RWPE2 (cell line): Measurements from ENCODE around the gene ADAMTS16.

Experiments
- ATAC-seq: fragments of 200-7000 bp; cut with Tn5 transposase; 3 replicates; pipeline ENCODE4 v1.9.1; 2021; ENCODE audit warnings: low read depth
- DNase-seq: peaks from one replicate; pipeline ENCODE4 v3.0.0-alpha.2; 2020; ENCODE audit warnings: low spot score
- H3K27ac ChIP-seq: fragments of 450-650 bp; 2 replicates; pipeline ENCODE4 v1.5.1; 2017; ENCODE audit warnings: mild to moderate bottlenecking; ENCODE audit not compliant: poor library complexity, severe bottlenecking
- H3K27me3 ChIP-seq: fragments of 250-450 bp; sonication (Bioruptor Pico); 2 replicates; pipeline ENCODE4 v1.5.1; 2021; ENCODE audit warnings: mild to moderate bottlenecking, moderate library complexity; ENCODE audit not compliant: insufficient read depth, poor library complexity, severe bottlenecking
- H3K36me3 ChIP-seq: fragments of 250-450 bp; sonication (Bioruptor Pico); 2 replicates; pipeline ENCODE4 v1.5.1; 2020; ENCODE audit warnings: low read depth, mild to moderate bottlenecking, moderate library complexity
- H3K4me1 ChIP-seq: fragments of 250-450 bp; sonication (Bioruptor Pico); 2 replicates; pipeline ENCODE4 v1.5.1; 2021; ENCODE audit warnings: mild to moderate bottlenecking, moderate library complexity; ENCODE audit not compliant: insufficient read depth, poor library complexity, severe bottlenecking
- H3K4me3 ChIP-seq: fragments of 250-450 bp; sonication (Bioruptor Pico); 2 replicates; pipeline ENCODE4 v1.5.1; 2021; ENCODE audit warnings: mild to moderate bottlenecking, moderate library complexity; ENCODE audit not compliant: severe bottlenecking
- H3K9me3 ChIP-seq: fragments of 250-450 bp; sonication (Bioruptor Pico); 2 replicates; pipeline ENCODE4 v1.5.1; 2021; ENCODE audit warnings: mild to moderate bottlenecking, moderate library complexity; ENCODE audit not compliant: severe bottlenecking
- TF ChIP-seq, protein P1 (sequence below): fragments of 450-650 bp; IDR thresholded peaks from one replicate; pipeline ENCODE4 v1.5.1; 2017; ENCODE audit warnings: mild to moderate bottlenecking, moderate library complexity; ENCODE audit not compliant: poor library complexity, severe bottlenecking

The ADAMTS16 gene

DNA sequence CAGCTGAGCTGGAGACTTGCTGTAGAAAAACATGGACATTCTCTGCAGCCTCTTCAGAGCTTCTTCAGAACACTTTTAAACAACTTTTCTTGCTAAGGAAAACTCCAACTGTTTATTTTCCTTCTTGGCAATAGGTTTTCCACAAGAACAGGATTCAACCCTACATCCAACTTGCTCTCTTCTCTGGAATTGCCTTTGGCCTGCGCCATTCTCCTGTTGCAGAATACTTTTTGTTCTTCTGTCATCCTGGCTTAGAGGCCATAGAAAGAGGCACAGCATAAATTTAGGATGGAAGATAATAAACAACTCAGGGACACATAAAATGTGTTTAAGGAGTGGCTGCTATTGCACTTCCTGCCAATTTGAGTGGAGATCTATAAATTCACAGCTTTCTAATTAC lies 227.6 kb downstream of the ADAMTS16 start:
- Histone ChIP-seq H3K4me3 (no peak overlapping the region), H3K27ac (no peak overlapping the region), H3K36me3 (no peaks in the 10 kb centered on the region), H3K9me3 (no peaks in the 10 kb centered on the region), H3K27me3 (no peaks in the 10 kb centered on the region), H3K4me1 (peaks cover 3% of the 10 kb centered on the region)
- DNase-seq: no peak
- TF ChIP-seq, protein P1, sequence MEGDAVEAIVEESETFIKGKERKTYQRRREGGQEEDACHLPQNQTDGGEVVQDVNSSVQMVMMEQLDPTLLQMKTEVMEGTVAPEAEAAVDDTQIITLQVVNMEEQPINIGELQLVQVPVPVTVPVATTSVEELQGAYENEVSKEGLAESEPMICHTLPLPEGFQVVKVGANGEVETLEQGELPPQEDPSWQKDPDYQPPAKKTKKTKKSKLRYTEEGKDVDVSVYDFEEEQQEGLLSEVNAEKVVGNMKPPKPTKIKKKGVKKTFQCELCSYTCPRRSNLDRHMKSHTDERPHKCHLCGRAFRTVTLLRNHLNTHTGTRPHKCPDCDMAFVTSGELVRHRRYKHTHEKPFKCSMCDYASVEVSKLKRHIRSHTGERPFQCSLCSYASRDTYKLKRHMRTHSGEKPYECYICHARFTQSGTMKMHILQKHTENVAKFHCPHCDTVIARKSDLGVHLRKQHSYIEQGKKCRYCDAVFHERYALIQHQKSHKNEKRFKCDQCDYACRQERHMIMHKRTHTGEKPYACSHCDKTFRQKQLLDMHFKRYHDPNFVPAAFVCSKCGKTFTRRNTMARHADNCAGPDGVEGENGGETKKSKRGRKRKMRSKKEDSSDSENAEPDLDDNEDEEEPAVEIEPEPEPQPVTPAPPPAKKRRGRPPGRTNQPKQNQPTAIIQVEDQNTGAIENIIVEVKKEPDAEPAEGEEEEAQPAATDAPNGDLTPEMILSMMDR: no peak
- ATAC-seq: no peak

DNA sequence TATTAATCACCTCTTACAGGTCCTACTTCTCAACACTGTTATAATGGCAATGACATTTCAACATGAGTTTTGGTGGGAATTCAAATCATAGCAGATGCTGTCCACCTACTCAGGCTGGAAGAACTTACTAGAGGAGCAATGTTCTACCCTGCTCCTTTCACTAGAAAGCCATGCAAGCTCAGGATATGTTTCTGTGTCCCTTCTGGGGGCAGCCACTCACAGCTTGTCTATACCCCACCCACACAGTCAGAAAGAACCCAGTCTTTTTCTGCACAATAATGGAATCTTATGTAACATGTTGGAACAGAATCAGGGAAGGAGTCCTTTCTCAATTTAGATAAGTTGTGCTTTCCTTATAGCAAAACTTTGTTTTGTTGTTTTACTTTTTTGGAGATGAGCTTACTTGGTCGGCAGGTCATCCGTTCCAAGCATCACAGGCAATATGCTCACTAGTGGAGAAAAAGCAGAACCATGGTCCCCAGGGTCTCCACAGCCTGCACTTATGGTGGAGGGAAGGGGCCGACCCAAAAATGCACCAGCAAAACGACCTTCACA lies 229.0 kb downstream of the ADAMTS16 start:
- no peaks in the 10 kb centered on the region for H3K27me3 ChIP-seq
- no peaks in the 10 kb centered on the region for H3K9me3 ChIP-seq
- no peak overlapping the region for H3K27ac ChIP-seq
- H3K4me1 ChIP-seq: peaks cover 4% of the 10 kb centered on the region
- H3K36me3 ChIP-seq: no peaks in the 10 kb centered on the region
- no peak for DNase-seq
- H3K4me3 ChIP-seq: no peak overlapping the region
- no peak for ATAC-seq
- TF ChIP-seq, protein P1: no peak
